Chondrocyte (in vitro differentiated cells): Measurements from ENCODE around the gene RAB1B. TPM values are rescaled to one million over a fixed set of nuclear protein-coding genes. Genes with fewer than 3 reads are reported as not detected.

Experiments
- DNase-seq: peaks from one replicate; pipeline ENCODE4 v3.0.0; 2021; ENCODE audit warnings: mixed read lengths, low spot score
- H3K27ac Mint-ChIP-seq: one replicate; pipeline ENCODE4 v1.8.0; 2021; ENCODE audit warnings: mild to moderate bottlenecking, moderate library complexity, mixed read lengths; ENCODE audit not compliant: unreplicated experiment
- H3K27me3 Mint-ChIP-seq: 2 replicates; pipeline ENCODE4 v1.8.0; 2021; ENCODE audit warnings: low read depth, mixed read lengths
- H3K36me3 Mint-ChIP-seq: 2 replicates; pipeline ENCODE4 v1.8.0; 2021; ENCODE audit warnings: low read depth, mixed read lengths
- H3K4me1 Mint-ChIP-seq: 2 replicates; pipeline ENCODE4 v1.8.0; 2021; ENCODE audit warnings: low read depth, mild to moderate bottlenecking, mixed read lengths
- H3K4me3 Mint-ChIP-seq: one replicate; pipeline ENCODE4 v1.8.0; 2021; ENCODE audit warnings: mild to moderate bottlenecking, moderate library complexity, mixed read lengths; ENCODE audit not compliant: unreplicated experiment
- H3K9me3 Mint-ChIP-seq: 2 replicates; pipeline ENCODE4 v1.8.0; 2021; ENCODE audit warnings: low read depth, mixed read lengths
- CTCF ChIP-seq: fragments of 200-600 bp; sonication (generic); IDR thresholded peaks from 2 replicates; pipeline ENCODE4 v1.5.0; 2021; ENCODE audit warnings: antibody characterized with exemption, mild to moderate bottlenecking, moderate library complexity
- total RNA-seq: library from RNA; stranded (reverse); gene quantifications from 3 replicates; pipeline ENCODE4 v1.2.1, GENCODE V29; 2021

RAB1B gene
- total RNA-seq, 1 donor from 2014 or later, result 124 TPM

DNA sequence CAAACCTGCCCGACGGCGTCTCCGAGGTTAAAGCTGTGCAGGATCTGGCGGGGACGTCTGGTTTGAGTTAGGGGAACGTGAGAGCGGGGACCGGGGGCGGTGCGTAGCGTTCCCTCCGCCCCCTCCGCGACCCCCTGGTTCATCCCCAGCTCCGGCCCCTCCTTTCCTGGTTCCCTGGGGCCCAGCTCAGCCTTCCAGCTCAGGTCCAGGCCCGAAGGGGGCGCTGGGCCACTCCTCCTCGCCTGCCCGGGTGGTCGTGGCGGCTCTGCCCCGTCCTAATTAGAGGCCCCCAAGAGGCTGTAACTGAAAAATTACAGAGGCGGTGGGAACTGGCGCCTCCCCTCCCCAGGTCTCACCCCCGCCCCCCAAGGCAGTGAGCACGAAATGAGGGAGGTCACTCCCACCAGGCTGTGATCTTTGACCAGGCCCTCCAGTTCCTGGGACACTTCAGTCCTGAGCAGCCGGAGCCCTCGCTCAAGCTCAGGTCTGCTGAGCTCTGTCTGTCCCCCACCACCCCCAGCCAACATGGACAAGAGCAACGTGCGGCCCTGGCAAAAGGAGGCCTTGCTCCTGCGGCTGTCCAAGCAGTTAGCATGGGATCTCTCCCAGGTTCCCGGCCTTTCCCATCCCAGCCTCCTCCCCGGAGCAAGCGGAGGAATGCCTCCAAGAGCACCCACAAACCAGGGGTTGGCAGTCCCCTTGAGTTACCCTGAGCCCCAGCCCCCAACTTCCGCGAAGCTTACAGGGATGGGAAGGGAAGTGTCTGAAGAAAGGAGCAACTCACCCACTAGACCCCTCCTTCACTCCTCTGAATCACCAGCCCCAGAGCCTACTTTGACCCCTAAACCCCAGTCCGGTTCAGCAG lies 45.1 kb downstream of the RAB1B start:
- DNase-seq, result no peak
- Mint-ChIP-seq H3K36me3 (no peaks in the 10 kb centered on the region), H3K9me3 (no peaks in the 10 kb centered on the region), H3K4me1 (peaks cover 50% of the 10 kb centered on the region), H3K27ac (peak overlapping the region; percentile 99), H3K27me3 (no peaks in the 10 kb centered on the region), H3K4me3 (peak overlapping the region; percentile 85)
- TF ChIP-seq CTCF, result peak; percentile 76

GRCh38 chr11:66314186-66314501 lies 45.7 kb downstream of the RAB1B start:
- peaks cover 56% of the 10 kb centered on the region for H3K4me1 Mint-ChIP-seq
- DNase-seq, result no peak
- peak overlapping the region; percentile 99 for H3K27ac Mint-ChIP-seq
- no peaks in the 10 kb centered on the region for H3K9me3 Mint-ChIP-seq
- no peak for TF ChIP-seq CTCF
- peak overlapping the region; percentile 85 for H3K4me3 Mint-ChIP-seq
- no peaks in the 10 kb centered on the region for H3K36me3 Mint-ChIP-seq
- H3K27me3 Mint-ChIP-seq, result no peaks in the 10 kb centered on the region

- H3K9me3 Mint-ChIP-seq, result no peaks in the 10 kb centered on the region
- peak overlapping the region; percentile 53 for H3K27ac Mint-ChIP-seq
- H3K4me1 Mint-ChIP-seq, result peaks cover 57% of the 10 kb centered on the region
- TF ChIP-seq CTCF, result no peak
- H3K4me3 Mint-ChIP-seq, result peak overlapping the region; percentile 85
- no peak for DNase-seq
- H3K27me3 Mint-ChIP-seq, result no peaks in the 10 kb centered on the region
- H3K36me3 Mint-ChIP-seq, result no peaks in the 10 kb centered on the region
These were observed 46.4 kb downstream of the RAB1B start for GRCh38 chr11:66314561-66315497.

DNA sequence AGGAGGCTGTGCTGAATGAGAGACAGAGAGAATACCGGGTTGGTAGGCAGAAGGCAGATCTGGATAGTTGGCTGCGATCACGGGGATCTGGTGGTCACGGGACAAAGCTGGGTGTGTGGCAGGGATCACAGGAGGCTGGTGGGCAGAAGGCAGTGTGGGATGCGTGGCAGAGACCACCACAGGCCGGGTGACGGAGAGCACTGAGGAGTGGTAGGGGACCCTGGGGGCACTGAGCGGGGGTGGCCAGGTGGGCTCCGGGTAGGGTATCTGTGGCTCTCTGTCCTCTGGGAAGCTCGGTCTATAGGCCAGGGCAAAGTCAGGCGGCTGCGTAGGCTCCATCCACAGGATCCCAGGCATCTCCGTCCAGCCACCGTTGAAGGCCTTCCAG lies 47.1 kb downstream of the RAB1B start:
- no peak for DNase-seq
- Mint-ChIP-seq H3K36me3 (peaks cover 3% of the 10 kb centered on the region), H3K4me3 (peak overlapping the region; percentile 85), H3K27me3 (no peaks in the 10 kb centered on the region), H3K9me3 (peaks cover 3% of the 10 kb centered on the region), H3K27ac (peak overlapping the region; percentile 53), H3K4me1 (peaks cover 57% of the 10 kb centered on the region)
- TF ChIP-seq CTCF, result no peak
